Measurements from ENCODE around the gene KCND3. TPM values are rescaled to one million over a fixed set of nuclear protein-coding genes. Genes with fewer than 3 reads are reported as not detected.

The KCND3 gene
- polyA plus RNA-seq, 3 donors: 2.8 to 12.4 (median 5.3) TPM

Other genes starting within 250 kb of the KCND3 start
- gene DDX20, start 233.8 kb downstream of the KCND3 start, polyA plus RNA-seq: 1 to 10 TPM; 2.5 to 5.3 (median 3.6) TPM